Measurements from ENCODE around the gene KLHL14.

Gene KLHL14

GRCh38 chr18:32769586-32770053 is 3.2 kb downstream of the KLHL14 start:
- DNase-seq = no peak

- no peak for DNase-seq
These were observed 3.7 kb downstream of the KLHL14 start for GRCh38 chr18:32769071-32769585.

- DNase-seq = no peak
These were observed 5.4 kb downstream of the KLHL14 start for GRCh38 chr18:32767400-32767799.

GRCh38 chr18:32764611-32765244 is 8.1 kb downstream of the KLHL14 start:
- DNase-seq = no peak

- no peak for DNase-seq
These were observed 9.5 kb downstream of the KLHL14 start for GRCh38 chr18:32763293-32763692.

- no peak for DNase-seq
These were observed 11.6 kb downstream of the KLHL14 start for GRCh38 chr18:32761231-32761630.

GRCh38 chr18:32760391-32760790 is 12.4 kb downstream of the KLHL14 start:
- no peak for DNase-seq

- DNase-seq = no peak
These were observed 13.1 kb downstream of the KLHL14 start for GRCh38 chr18:32759611-32760167.

GRCh38 chr18:32754508-32755263 is 18.1 kb downstream of the KLHL14 start:
- DNase-seq = no peak

GRCh38 chr18:32753656-32754260 is 19.1 kb downstream of the KLHL14 start:
- no peak for DNase-seq

GRCh38 chr18:32750328-32750727 is 22.5 kb downstream of the KLHL14 start:
- no peak for DNase-seq

- DNase-seq = no peak
These were observed 23.0 kb downstream of the KLHL14 start for GRCh38 chr18:32749809-32750208.

GRCh38 chr18:32742579-32742978 is 30.2 kb downstream of the KLHL14 start:
- no peak for DNase-seq

- no peak for DNase-seq
These were observed 37.0 kb downstream of the KLHL14 start for GRCh38 chr18:32735781-32736180.

GRCh38 chr18:32734442-32734841 is 38.4 kb downstream of the KLHL14 start:
- no peak for DNase-seq

- no peak for DNase-seq
These were observed 40.7 kb downstream of the KLHL14 start for GRCh38 chr18:32732165-32732564.

GRCh38 chr18:32730620-32731091 is 42.2 kb downstream of the KLHL14 start:
- no peak for DNase-seq

- DNase-seq = no peak
These were observed 42.8 kb downstream of the KLHL14 start for GRCh38 chr18:32730068-32730467.

- no peak for DNase-seq
These were observed 48.6 kb downstream of the KLHL14 start for GRCh38 chr18:32724071-32724749.

GRCh38 chr18:32722279-32722678 is 50.5 kb downstream of the KLHL14 start:
- DNase-seq = no peak

- no peak for DNase-seq
These were observed 55.7 kb downstream of the KLHL14 start for GRCh38 chr18:32717126-32717525.

GRCh38 chr18:32714571-32715148 is 58.2 kb downstream of the KLHL14 start:
- no peak for DNase-seq
